ENCODE data around the gene IGF2BP2. TPM values are rescaled to one million over a fixed set of nuclear protein-coding genes. Genes with fewer than 3 reads are reported as not detected.

Gene IGF2BP2
- total and polyA plus RNA-seq, 2 of the 4 experiments (the other 2 are of a cell fraction): 23.4 to 88.2 TPM

- peak; percentile 27; the same call in 1 of the 2 replicates for TF ChIP-seq CTCF (conservative IDR thresholded peaks at IDR 0.05; ENCODE audit: low read depth, low read length)
- TF ChIP-seq CHD1 (IDR thresholded peaks at IDR 0.05; ENCODE audit: low read depth, low read length): 0 out of 2 replicates have a peak, but pooled peaks have one; percentile 40
Measured at GRCh38 chr3:185825006-185825638, at the start of gene IGF2BP2 (continued).

DNA sequence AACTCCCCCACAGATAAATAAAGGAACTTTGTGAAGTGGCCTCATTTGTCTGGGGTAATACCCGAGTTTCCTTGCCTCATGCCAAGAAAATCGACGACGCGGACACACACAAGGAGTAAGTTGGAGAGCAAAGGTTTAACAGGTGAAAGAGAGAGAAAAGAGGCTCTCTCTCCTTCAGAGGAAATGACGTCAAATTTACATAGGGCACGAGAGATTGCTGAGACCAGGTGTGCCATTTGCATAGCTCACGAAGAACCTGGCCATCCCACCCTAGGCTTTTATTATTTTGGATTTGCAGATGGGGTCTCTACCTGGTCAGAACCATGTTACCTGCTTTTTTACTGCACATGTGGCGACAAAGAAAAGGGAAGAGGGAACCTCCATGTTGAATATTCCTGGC is 49.3 kb upstream of the IGF2BP2 start:
- Histone ChIP-seq H4K5ac (ENCODE audit: low read depth, low read length) (no peak overlapping the region), H4K91ac (ENCODE audit: insufficient read depth, low read depth, low read length) (no peak overlapping the region), H2AK5ac (ENCODE audit: low read depth, low read length) (no peak overlapping the region), H4K8ac (ENCODE audit: low read depth in 2 of 2, low read length in 2 of 2) (no peak overlapping the region), H4K20me1 (ENCODE audit: insufficient read depth, low read length) (no peaks in the 10 kb centered on the region), H3K9me1 (ENCODE audit: insufficient read depth, low read length) (no peaks in the 10 kb centered on the region), H3K4me2 (ENCODE audit: low read depth, low read length) (no peak overlapping the region), H3K27me3 (ENCODE audit: control insufficient read depth, insufficient read depth, low read length) (peaks cover 7% of the 10 kb centered on the region), H3K79me1 (ENCODE audit: low read depth in 1 of 2, low read length in 2 of 2) (no peaks in the 10 kb centered on the region), H3K4me3 (ENCODE audit: insufficient read depth, low read depth, low read length) (no peak overlapping the region), H3K9ac (ENCODE audit: low read depth, low read length) (no peak overlapping the region), H3K27ac (ENCODE audit: insufficient read depth, low read length) (no peak overlapping the region), H3K9me3 (ENCODE audit: control insufficient read depth, insufficient read depth, low read length) (no peaks in the 10 kb centered on the region), H3K18ac (ENCODE audit: low read depth, low read length) (no peak overlapping the region), H2AFZ (replicated peaks; ENCODE audit: low read length, poor library complexity) (no peak overlapping the region), H2BK15ac (ENCODE audit: low read depth, low read length) (no peak overlapping the region), H2BK120ac (ENCODE audit: low read depth, low read length) (no peak overlapping the region), H2BK20ac (ENCODE audit: low read depth, low read length) (no peak overlapping the region), H2AK9ac (replicated peaks; ENCODE audit: low read depth, low read length, poor library complexity) (no peak overlapping the region), H3K4me1 (ENCODE audit: control insufficient read depth, insufficient read depth, low read length) (no peaks in the 10 kb centered on the region), H2BK5ac (ENCODE audit: low read depth, low read length, poor library complexity, severe bottlenecking) (no peak overlapping the region), H3K36me3 (ENCODE audit: control insufficient read depth, insufficient read depth, low read length) (no peaks in the 10 kb centered on the region), H3K4ac (ENCODE audit: low read depth, low read length) (no peak overlapping the region), H3K56ac (ENCODE audit: extremely low read depth, insufficient read depth, low read length) (no peak overlapping the region), H3K23ac (ENCODE audit: low read depth, low read length) (no peak overlapping the region), H3K14ac (replicated peaks; ENCODE audit: low read depth, low read length) (no peak overlapping the region)
- no TSS peak for BruUV-seq (replicated peaks)
- no peak for ATAC-seq (ENCODE audit: low read depth)
- TF ChIP-seq CTCF (conservative IDR thresholded peaks at IDR 0.05; ENCODE audit: low read depth, low read length): no peak
- TF ChIP-seq NFE2L2 (IDR thresholded peaks at IDR 0.05; ENCODE audit: low read depth, low read length): no peak
- in situ Hi-C loops (cut with MboI; ENCODE audit: low sequenced_read_pairs): no loop called here
- no CpG with 5 or more reads among the region's 9 CpGs for WGBS, 2 experiments (ENCODE audit: extremely low coverage in 2 of 2, insufficient read length in 1 of 2)
- CTCF ChIA-PET: interaction anchor here (0.6 to 1.2 kb wide), 2 partner anchors 30 to 329 kb away, joined by 3 read pairs; no protein-coding TSS in a partner anchor
- DNase-seq: no peak
- dilution Hi-C loops (cut with HindIII; ENCODE audit: low sequenced_read_pairs, unreplicated experiment): no loop called here
- intact Hi-C loops (cut with micrococcal nuclease): no loop called here
- POLR2A ChIA-PET (ENCODE audit: unreplicated experiment): no interaction called here
